HEK293 (cell line): ENCODE measurements around the gene ACTA2.

Source experiments
- CTCF ChIP-seq: fragments of 450-650 bp; formaldehyde crosslinking; IDR thresholded peaks from 2 replicates; pipeline ENCODE4 v1.5.1; 2016; ENCODE audit warnings: missing biosample characterization, missing genetic modification characterization
- ZBTB10 ChIP-seq: fragments of 450-650 bp; formaldehyde crosslinking; IDR thresholded peaks from 2 replicates; pipeline ENCODE4 v1.5.1; 2016; ENCODE audit warnings: missing biosample characterization, missing genetic modification characterization
- ZNF350 ChIP-seq: fragments of 450-650 bp; formaldehyde crosslinking; IDR thresholded peaks from 2 replicates; pipeline ENCODE4 v1.5.0; 2017; ENCODE audit warnings: missing biosample characterization, mild to moderate bottlenecking, missing genetic modification characterization

GRCh38 chr10:88968391-88968790 is 15.8 kb upstream of the ACTA2 start:
- no peak for TF ChIP-seq ZNF350 (tag by site-specific recombination)
- TF ChIP-seq CTCF (tag by site-specific recombination) = no peak
- TF ChIP-seq ZBTB10 (tag by site-specific recombination) = no peak
